Activated CD8-positive, alpha-beta memory T cell treated with anti-CD3 and anti-CD28 coated beads, Interleukin-2, amount 50 U/mL, for 24 hours (primary cell): ENCODE data around the gene CRIP1.

Experiments used
- DNase-seq: peaks from one replicate; pipeline ENCODE4 v3.0.0-alpha.2; 2020; ENCODE audit errors: extremely low read depth

CRIP1 gene

GRCh38 chr14:105532735-105533141 is 46.1 kb downstream of the CRIP1 start:
- DNase-seq: no peak

- no peak for DNase-seq
Measured at GRCh38 chr14:105533391-105533790, 46.7 kb downstream of the CRIP1 start.

DNA sequence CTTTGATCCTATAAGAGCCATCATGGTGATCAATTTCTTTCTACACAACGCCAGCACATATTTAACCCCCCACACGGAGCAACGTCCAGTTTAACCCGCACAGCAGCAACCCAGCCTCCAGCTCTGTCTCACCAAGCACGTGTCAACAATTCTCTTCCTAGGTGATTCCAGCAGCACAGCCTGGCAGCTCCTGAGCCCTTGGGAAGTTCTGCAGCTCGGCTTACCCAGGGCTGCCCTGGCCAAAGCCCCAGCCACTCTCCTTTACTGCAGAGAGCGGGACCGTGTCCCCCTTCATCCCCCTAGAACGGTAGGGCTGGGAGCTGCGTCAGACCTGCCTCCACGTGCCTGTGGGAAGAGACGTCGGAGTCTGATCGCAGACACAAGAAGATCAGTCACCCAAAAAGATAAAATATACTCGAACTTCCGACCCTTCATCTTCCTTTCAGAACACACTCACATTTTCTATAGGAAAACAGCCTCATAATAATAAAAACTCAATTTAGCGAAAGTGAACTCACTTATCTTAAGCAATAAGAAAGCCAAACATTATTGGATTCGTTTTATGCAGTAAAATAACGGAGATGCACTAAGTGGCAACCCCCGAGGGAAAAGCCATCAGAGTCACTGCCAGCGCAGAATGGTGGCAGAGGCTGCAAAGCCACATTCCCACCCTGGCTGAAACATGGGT is 47.3 kb downstream of the CRIP1 start:
- no peak for DNase-seq

GRCh38 chr14:105534586-105534985 is 47.9 kb downstream of the CRIP1 start:
- DNase-seq: no peak

DNA sequence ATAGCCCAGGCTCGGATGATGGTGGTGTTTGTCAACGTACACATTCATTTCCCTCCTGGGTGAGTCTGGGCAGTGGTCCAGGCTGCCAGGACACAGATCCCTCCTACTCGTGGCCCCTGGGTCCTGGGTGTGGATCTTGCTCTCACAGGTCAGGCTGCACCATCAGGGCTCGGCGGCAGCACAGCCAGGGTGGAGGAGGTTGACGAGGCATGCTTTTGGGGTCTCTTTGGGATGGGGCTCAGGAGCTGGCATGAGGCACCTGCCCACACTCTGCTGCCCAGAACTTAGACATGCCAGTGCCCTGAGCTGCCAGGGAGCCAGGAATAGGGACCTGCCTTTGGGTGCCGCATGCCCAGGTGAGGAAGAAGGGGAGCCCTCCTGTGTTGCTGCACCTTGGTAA is 49.4 kb downstream of the CRIP1 start:
- no peak for DNase-seq

DNA sequence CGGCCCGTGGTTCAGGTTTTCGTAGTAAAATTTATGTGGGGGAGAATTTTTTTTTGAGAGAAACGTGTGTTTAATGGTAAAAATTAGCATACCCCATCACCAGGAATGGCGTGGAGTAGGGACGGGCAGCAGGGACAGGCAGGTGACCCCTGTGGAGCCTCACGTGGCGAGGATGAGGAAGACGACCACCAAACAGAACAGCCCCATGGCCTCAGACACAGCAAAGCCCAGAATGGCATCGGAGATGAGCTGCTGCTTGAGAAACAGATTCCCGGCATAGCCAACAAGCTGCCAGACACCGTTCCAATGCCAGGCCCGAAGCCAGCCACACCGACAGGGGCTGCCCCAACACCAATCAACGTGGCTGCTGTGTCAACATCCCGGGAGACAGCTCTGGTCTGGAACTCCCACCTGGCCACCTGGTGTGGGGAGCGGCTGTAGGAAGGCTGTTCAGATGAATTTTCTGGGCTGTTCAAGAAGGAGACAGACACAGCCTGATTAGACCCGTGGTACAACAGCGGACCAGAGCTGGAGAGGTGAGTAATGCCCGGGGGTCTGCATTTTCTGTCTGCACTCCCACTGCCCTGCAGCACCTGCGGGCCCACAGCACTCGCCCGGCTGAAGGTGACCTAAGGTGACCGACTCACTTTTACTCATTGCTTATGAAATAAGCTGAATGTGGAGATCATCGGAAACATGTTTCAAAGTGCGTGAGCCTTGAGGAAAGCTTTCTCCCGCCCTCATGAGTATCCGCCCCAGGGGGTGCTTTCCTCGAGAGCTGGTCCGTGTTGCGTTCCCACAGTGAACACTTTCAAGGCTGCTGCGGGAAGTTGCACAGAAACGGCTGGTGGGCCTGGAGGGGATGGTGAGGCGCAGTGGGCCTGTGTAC is 50.2 kb downstream of the CRIP1 start:
- DNase-seq: no peak

DNA sequence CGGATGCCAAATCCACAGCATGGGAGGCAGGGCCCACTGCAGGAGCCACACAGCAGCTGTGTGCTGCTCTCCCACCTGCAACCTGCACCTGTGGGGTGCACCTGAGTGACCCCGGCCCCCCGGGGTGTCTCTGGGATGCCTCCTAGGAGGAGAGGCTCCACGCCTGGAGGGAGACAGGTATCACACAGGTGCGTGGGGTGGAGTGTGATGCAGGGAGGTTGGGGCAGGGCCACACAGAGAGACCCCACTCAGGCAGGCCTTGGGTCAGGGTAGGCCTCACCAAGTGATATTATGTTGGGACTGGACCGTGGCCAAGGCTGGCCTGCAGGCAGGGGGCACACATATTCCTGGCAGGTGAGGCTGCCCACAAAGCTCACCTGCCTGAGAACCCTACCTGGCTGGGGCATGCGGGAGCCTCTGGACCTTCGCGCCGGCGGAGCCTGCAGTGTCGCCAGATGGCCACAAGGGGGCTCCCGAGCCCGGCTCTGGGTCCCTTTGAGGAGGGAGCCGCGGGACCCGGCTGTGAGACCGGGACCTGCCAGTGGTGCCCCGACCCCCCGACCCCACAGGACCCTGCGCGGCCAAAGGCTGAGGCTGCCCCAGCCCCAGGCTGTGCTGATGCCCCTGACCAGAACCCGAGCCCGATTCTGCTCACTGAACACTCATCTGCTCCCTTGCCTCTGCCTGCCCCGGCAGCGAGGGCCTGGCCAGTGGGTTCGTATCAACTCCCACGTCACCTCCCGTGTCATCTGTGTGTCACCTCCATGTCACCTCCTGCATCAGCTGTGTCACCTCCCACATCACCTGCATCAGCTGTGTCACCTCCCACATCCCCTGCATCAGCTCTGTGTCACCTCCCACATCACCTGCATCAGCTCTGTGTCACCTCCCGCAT is 51.1 kb downstream of the CRIP1 start:
- no peak for DNase-seq
